NCI-H2196 treated with DMSO at 0.1 percent for 48 hours (cell line): ENCODE results near the gene CD52.

ENCODE experiments used
- DNase-seq: peaks from one replicate; lab custom pipeline; 2025; ENCODE audit not compliant: unreplicated experiment; lab: John Stamatoyannopoulos, UW

CD52 gene

DNA sequence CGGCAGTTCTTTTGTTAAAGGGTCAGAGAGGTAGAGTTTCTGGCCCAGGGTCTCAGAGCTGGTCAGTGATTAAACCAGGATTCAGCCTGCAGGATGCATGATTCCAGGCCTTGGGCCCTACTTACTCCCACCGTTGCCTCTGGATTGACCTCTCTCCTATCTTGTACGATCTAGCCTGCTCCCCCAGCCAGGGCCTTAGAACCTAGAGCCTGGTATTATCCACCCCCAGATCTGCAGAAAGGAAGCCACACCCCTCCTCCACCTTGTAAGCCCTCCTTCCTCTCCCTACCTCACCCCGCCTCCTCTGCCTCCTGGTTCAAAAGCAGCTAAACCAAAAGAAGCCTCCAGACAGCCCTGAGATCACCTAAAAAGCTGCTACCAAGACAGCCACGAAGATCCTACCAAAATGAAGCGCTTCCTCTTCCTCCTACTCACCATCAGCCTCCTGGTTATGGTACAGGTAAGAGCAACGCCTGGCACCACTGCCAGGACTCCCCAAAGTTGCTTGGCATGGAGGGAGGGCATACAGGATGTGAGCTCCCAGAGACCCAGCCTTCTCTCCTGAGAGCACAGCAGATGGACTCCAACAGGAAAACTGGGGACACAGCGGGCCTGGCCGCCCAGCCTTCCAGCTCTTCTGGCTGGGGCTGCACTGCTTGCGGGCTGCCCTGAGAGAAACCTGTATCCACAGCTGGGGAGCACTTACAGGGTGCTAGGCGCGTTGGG lies at the start of gene CD52:
Gene CD52, plus strand, starts transcription at position 347 of the 726 bp plus-strand sequence. Its CDS starts 60 bp downstream, at position 407.
- no peak for DNase-seq

GRCh38 chr1:26268290-26269197 lies 49.2 kb upstream of the CD52 start:
- no peak for DNase-seq

- no peak for DNase-seq
Measured at GRCh38 chr1:26269198-26269550, 48.6 kb upstream of the CD52 start.

DNA sequence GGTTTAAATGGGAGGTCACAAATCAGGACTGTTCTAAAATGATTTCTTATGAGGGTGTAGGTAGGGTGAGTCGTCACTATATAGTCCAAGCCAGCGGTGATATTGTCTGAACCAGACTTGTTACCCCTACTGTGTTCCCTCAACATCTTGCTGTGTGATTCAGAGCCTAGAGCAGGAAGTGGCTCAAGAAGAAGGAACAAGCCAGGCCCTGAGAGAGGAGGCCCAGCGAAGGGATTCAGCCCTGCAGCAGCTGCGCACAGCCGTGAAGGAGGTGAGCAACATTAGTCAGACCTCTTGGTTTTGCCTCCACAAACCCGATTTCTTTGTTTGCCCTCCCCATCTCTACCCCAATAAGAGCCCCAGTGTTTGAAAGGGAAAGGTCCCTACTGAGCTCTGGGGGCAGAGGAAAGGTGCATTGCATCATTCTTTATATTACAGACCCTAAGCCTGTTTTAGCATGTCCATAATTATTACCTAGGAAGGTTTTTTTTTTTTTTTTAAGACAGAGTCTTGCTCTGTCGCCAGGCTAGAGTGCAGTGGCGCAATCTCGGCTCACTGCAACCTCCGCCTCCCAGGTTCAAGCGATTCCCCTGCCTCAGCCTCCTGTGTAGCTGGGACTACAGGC lies 42.8 kb upstream of the CD52 start:
- DNase-seq, result no peak

DNA sequence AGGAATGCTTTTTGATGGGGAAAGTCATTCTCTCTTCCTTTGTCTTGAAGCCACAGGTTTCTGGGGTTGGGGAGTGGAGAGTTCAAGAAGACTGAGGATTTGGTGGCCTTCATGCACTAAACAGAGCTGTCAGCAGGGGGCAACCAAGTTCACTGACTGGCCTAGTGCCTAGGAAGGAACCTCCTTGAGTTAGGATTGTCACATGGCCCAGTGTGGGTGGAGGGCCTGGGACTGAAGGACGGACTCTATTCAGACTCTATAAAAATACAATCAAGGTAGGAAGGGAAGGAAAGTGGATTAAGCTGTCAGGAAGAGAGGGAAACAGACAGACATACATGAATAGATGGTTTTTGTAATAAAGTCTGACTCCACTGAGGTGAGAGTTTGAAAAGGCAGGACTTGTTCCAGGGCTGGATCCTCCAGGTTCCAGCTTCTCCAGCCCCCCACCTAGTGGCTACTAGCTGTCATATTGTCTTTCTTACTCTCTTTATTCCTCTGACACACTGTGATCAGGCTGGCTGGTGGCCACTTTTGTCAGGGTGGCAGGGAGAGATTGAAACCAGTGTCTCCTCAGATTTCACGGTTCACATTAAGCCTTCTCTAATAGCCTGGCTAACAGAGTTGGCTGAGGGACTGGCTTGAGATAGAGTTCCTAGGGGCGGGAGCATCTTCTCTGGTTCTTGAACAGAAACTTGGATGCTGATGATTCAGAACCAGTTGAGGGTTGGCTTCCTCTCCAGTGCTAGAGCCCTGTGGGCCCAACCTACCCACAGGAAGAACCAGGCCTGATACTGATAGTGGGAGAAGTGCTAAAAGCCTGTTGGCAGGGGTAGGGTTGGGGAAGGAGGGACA lies 42.0 kb upstream of the CD52 start:
- DNase-seq, result peak; percentile 81

GRCh38 chr1:26276432-26276838 lies 41.3 kb upstream of the CD52 start:
- no peak for DNase-seq

- no peak for DNase-seq
Measured at GRCh38 chr1:26277261-26277661, 40.5 kb upstream of the CD52 start.

- no peak for DNase-seq
Measured at GRCh38 chr1:26277719-26278118, 40.0 kb upstream of the CD52 start.

DNA sequence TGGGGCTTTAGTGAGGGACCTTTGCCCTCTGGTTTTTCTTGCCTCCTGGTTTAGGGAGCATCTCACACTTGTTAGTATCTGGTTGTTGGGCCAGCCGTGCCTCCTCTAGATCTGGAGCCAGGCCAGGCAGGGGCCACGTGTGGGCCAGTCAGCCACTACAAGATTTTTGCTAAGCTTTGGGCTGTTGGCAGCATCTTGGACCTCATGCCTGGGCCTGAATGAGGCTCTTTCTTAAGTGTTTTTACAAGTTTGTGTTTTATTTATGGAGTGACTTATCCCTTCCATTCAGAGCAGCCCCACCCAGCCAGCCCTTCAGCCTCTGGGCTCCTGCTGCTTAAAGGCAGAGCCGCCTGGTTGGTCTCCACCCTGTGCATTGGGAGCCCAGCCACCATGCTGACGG lies 39.5 kb upstream of the CD52 start:
- no peak for DNase-seq

- DNase-seq, result no peak
Measured at GRCh38 chr1:26278724-26279455, 38.9 kb upstream of the CD52 start.

DNA sequence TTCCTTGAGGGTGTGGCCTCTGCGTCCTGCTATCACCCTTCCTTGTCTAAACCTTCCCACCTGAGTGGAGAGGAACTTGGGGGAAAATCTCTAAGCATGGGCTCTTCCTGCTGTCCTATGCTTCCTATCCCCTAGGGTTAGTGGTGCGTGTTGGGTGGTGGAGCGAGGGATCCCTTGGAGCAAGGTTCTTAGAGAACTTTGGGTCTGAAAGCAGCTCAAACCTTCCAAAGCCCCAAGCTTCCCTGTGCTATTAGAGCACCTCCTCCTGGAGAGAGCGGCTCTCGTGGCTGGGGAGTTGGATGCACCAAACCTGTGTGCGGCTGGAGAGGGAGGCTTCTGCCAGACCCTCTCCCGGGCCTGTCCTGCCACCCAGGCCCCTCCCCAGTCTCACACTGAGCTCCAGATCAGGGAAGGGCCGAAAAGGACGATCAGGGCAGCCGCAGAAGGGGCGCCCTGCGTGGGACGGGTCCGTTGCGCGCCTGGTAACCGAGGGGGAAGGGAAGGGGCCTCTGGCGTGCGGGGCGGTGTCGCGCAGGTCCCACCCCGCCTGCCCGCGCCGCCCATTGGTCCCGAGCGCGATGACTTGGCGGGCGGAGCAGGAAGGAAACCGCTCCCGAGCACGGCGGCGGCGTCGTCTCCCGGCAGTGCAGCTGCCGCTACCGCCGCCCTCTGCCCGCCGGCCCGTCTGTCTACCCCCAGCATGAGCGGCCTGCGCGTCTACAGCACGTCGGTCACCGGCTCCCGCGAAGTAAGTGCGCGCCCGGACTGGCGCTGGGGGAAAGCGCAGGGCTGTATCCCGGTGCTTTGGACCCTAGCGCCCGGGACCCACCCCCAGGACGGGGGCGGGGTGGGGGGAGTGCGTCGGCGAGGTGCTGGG lies 38.1 kb upstream of the CD52 start, which contains the start of gene SH3BGRL3:
Gene SH3BGRL3, plus strand, starts transcription at position 631 of the 877 bp plus-strand sequence. Its CDS starts 70 bp downstream, at position 701.
- peak; percentile 68 for DNase-seq

DNA sequence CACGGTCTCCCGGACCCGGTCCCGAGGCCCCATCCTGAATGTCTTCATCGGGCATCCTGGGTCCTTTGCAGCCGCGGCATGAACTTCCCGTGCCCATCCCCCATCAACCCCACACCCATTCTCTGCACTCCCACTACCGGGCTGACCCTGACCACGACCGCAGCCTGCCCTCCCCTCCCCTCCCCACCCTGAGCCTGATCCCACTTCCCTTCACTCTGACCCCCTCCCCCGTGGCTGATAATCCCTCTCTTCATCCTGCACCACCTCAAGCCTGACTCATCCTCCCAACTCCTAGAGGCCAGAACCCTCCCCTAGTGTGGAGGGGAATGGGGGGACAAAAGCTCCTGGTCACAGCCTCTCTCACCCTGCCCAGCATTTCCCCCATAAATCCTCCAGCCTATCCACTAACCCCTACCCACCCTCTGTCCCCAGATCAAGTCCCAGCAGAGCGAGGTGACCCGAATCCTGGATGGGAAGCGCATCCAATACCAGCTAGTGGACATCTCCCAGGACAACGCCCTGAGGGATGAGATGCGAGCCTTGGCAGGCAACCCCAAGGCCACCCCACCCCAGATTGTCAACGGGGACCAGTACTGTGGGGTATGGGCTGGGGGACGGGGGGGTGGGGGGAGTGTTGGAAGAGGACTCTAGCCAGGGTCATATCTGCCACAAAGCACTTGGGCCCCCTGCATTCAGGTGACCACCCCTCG lies 37.3 kb upstream of the CD52 start:
- no peak for DNase-seq

- no peak for DNase-seq
Measured at GRCh38 chr1:26281091-26281958, 36.4 kb upstream of the CD52 start.

- DNase-seq, result no peak
Measured at GRCh38 chr1:26281971-26282370, 35.8 kb upstream of the CD52 start.

GRCh38 chr1:26282401-26282918 lies 35.3 kb upstream of the CD52 start:
- DNase-seq, result no peak

- no peak for DNase-seq
Measured at GRCh38 chr1:26283279-26283853, 34.4 kb upstream of the CD52 start.
